ENCODE data around the gene GLCE.
"Not testable (repeated sequence)": the region's sequence is repeated elsewhere in the genome, so short reads cannot be mapped to it uniquely, and the experiment has no call there.

The GLCE gene

GRCh38 chr15:69244798-69245197, 84.4 kb downstream of the GLCE start:
- FAIRE-seq (no peak), DNase-seq (ENCODE audit: insufficient read length, low spot score) (no peak)

DNA sequence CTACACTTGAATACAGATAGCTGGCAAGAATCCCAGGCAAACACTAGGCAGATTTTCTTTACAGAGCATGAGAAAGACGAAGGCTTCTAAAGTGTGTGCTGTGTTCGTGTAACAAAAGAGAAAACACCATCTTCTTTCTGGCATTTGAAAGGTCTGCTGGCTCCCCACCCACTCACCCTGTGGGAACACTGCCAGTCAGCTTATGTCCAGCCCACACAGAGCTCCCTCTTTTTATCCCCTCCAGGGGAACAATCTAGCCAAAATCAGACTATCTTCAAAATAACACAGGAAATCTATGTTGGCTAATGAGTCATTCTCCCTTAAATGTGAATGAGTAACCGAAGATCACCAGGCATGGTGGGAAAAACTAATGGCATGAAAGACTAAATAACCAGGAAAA, 92.7 kb downstream of the GLCE start:
- FAIRE-seq (no peak), DNase-seq (ENCODE audit: insufficient read length, low spot score) (no peak)

GRCh38 chr15:69265347-69265955, 105.0 kb downstream of the GLCE start:
- DNase-seq (ENCODE audit: insufficient read length, low spot score) (no peak), FAIRE-seq (no peak)

DNA sequence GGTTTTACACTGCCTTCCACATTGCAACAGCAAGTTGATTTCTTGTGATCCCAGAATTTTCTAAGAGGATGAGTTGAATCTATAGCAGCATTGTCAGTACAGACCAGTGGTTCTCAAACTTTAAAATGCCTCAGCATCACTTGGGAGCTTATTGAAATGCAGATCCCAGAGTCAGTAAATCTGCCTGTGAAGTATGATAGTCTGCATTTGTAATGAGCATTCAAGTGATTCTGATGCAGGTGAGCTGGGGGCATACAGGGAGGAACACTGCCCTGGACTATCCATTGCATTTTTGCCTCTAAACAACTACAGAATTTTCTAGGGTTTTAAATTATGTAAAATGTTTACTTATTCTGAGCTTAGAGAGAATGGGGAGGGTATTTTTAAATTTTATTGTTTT, 110.8 kb downstream of the GLCE start:
- DNase-seq (ENCODE audit: insufficient read length, low spot score) (no peak), FAIRE-seq (no peak)

- no peak for DNase-seq (ENCODE audit: insufficient read length, low spot score)
- no peak for FAIRE-seq
These were observed 111.7 kb downstream of the GLCE start for GRCh38 chr15:69272139-69272538.

GRCh38 chr15:69272891-69273290, 112.5 kb downstream of the GLCE start:
- DNase-seq (ENCODE audit: insufficient read length, low spot score), result no peak
- no peak for FAIRE-seq

- DNase-seq (ENCODE audit: insufficient read length, low spot score), result no peak
- FAIRE-seq, result no peak
These were observed 114.7 kb downstream of the GLCE start for GRCh38 chr15:69275074-69275670.

DNA sequence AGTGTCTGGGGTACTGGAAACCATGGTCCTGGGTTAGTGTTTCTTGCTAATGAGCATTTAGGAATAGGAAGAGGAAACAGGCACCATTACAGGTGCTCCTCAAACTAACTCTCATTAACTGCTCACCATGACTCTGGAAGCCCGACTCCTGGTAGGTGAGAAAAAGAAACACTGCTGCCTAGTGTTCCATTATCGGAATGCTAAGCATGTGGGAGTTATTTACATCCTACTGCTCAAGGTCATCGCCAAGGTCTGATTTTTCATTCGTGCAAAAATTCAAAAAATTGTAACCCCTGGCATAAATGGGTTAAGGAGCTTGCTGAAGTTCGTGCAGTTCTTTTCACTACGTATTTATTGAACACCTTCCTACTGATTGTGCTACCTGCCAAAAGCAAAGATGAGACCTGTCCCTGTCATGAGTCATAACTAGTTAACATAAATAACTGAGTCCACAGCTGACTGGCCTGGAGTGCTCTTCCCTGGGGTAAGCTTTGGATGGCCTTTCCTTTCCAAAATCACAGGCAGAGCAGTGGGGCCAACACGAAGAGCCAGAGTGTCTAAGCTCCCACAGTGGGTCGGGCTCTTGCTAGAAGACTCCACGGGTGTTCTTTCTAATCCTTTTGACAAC, 115.6 kb downstream of the GLCE start:
- DNase-seq (ENCODE audit: insufficient read length, low spot score) (no peak), FAIRE-seq (no peak)

DNA sequence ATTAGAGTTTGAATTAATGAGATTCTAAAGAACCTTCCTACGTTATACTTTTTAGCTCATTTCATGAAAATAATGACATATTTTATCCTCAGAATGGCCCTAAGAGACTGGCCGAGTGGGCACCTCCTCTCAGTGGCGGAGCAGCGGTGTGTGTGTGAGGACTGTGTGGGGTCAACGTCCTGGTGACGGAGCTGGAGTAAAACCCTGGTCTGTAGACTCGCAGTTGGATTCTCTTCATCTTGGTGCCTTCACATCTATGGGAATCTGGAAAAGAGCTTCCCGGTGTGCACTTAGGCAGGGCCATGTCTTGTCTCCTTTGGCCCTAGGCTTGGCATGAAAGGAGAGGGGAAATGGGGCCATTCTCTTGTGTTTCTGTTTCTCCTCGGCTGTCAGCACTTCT, 116.9 kb downstream of the GLCE start:
- FAIRE-seq, result no peak
- DNase-seq (ENCODE audit: insufficient read length, low spot score), result no peak

DNA sequence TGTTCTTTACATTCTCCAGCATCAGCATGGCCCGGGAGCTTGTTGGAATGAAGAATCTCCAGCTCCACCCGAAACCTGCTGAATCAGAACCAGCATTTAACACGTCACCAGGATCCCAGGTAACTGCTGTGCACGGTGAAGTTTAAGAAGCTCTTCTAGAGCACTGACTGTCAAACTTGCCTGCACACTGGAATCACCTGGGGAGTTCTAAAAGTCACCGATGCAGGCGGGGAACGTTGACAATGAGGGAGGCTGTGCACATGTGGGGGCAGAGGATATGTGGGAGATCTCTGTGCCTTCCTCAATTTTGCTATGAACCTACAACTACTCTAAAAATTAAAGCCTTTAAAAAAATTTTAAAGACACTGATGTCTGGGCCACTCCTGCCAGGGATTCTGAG, 119.2 kb downstream of the GLCE start:
- DNase-seq (ENCODE audit: insufficient read length, low spot score) (no peak), FAIRE-seq (no peak)

DNA sequence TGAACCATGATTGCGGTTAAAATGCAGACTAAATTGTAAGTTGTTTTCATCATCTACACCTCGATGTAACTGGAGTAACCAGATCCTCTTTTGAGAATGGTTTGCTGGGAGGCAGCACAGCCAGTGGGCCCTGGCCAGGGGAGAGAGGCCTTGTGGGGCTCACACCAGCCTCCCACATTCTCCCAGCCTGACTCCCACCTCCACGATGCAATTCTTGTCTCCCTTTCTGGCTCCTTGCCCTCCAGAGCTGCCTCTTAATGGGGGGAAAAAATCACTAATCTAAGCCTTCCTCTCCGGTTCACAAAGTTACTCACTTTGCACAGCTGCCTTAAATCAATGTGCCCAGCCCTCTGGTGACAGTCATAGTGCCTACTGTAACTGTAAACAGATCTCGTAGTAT, 120.3 kb downstream of the GLCE start:
- FAIRE-seq (no peak), DNase-seq (ENCODE audit: insufficient read length, low spot score) (no peak)

DNA sequence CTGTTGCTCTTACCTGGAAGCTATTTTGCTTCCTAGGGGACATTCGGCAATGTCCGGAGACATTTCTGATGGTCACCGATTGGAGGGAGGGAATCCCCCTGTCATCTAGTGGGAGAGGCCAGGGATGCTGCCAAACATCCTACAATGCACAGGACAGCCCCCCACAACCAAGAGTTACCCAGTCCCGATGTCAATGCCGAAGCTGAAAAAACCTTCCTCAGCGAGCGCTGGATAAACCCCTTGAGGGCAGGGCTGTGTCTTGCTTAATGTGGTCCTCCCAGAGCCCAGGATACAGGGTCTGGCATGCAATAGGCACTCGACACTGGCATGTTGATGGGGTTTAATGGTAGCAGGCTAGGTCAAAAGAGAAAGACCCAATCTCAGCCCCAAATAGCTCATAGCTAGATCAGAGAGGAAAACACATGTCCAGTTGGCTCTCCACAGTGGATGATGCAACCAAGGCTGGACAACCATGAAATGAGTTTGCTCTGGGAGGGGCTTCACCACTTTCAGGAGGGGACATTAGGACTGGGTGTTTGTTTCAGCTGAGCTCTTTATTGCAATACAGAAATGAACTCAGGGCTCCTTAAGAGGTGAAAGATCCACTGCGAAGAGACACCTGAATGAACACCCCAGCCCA, 121.8 kb downstream of the GLCE start:
- DNase-seq (ENCODE audit: insufficient read length, low spot score) (no peak), FAIRE-seq (no peak)

DNA sequence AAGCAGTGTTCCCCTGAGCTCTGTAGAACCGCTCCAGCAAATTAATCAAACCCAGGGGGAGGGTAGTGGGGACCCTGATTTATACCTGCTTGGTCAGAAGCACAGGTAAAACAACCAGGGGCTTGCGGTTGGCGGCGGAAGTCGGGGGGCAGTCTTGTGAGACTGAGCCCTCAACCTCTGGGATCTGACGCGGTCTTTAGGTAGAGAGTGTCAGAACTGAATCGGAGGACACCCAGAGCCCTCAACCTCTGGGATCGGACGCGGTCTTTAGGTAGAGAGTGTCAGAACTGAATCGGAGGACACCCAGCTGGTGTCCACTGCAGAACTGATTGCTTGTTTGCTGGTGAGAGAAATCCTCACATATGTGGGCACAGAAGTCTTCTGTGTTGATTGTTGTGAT, 125.4 kb downstream of the GLCE start:
- no peak for DNase-seq (ENCODE audit: insufficient read length, low spot score)
- no peak for FAIRE-seq

DNA sequence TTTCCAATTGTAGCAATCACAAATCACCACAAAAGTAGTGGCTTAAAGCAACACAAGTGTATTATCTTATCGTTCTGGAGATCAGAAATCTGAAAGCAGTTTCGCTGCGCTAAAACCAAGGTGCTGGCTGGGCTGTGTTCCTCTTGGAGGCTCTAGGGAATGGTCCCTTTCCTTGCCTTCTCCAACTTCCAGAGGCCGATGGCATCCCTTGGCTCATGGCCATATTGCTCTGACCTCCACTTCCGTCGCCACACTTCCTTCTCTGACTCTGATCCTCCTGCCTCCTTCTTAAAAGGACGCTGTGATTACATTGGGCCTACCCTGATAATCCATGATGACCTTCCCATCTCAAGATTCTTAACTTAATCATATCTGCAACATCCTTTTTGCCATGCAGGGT, 127.6 kb downstream of the GLCE start:
- DNase-seq (ENCODE audit: insufficient read length, low spot score) (no peak), FAIRE-seq (no peak)

- DNase-seq (ENCODE audit: insufficient read length, low spot score), result no peak
- no peak for FAIRE-seq
These were observed 128.3 kb downstream of the GLCE start for GRCh38 chr15:69288531-69289341.

DNA sequence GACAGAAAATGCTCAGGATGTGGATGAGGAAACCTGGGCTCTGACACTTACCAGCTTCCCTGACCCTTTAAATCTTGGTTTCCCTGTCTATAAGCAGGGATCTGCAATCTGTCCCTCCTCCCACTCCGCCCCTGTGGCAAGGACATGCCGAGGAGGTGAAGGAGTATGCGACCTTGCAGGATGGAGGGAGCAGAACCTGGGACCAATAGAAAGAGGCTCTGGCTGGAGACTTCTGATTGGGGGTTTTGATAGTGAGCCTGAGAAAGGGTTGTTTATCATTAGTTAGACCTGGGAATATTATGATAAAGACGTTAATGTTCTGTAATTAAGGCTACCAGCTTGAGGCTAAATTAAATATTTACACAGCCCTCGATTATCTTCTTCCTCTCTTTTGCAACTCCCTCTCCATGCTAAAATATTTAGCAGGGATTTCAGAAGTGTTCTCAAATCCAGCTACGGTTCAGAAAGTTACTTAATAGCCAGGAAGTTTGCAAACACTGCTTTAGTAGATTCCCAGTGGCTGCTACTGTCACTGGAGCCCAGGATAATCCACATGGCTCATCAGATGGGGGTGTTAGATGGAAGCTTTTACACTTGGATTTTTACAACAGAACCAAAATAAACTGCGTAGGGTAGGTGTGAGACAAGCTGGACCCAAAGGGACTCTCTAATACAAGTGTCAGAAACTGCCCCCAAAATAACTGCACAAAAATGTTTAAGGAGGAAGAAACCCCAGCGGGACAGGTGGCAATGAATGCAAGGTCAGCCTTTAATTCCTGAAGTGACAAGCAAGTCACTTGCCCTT, 129.1 kb downstream of the GLCE start:
- DNase-seq (ENCODE audit: insufficient read length, low spot score) (no peak), FAIRE-seq (no peak)

- no peak for DNase-seq (ENCODE audit: insufficient read length, low spot score)
- FAIRE-seq, result no peak
These were observed 130.1 kb downstream of the GLCE start for GRCh38 chr15:69290346-69291164.

DNA sequence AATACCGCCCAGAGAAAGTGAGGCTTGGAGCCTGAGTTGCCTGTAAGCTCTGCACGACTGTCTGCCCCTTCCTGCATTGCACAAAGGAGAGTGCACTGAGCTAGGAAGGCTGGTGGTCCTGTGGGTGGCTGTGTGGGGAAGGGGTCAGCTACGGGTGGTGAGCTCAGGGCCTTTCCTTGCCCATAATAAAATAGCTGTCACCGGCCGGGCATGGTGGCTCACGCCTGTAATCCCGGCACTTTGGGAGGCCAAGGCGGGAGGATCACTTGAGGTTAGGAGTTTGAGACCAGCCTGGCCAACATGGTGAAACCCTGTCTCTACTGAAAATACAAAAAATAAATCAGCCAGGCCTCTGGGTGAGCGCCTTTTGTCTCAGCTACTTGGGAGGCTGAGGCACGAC, 131.2 kb downstream of the GLCE start:
- DNase-seq (ENCODE audit: insufficient read length, low spot score); FAIRE-seq: not testable (repeated sequence)

GRCh38 chr15:69292826-69293420, 132.5 kb downstream of the GLCE start:
- DNase-seq (ENCODE audit: insufficient read length, low spot score) (no peak), FAIRE-seq (no peak)
